ENCODE data around the gene ALG12.

The ALG12 gene

GRCh38 chr22:49896201-49896600 is 22.0 kb downstream of the ALG12 start:
- TF ChIP-seq MYC (IDR thresholded peaks at IDR 0.05; ENCODE audit: low read depth, low read length) (no peak), POLR2A (IDR thresholded peaks at IDR 0.05; ENCODE audit: extremely low read depth, insufficient read length) (no peak), MAX (IDR thresholded peaks at IDR 0.05; ENCODE audit: low read depth, low read length) (no peak)
- TF ChIP-seq, protein P1, sequence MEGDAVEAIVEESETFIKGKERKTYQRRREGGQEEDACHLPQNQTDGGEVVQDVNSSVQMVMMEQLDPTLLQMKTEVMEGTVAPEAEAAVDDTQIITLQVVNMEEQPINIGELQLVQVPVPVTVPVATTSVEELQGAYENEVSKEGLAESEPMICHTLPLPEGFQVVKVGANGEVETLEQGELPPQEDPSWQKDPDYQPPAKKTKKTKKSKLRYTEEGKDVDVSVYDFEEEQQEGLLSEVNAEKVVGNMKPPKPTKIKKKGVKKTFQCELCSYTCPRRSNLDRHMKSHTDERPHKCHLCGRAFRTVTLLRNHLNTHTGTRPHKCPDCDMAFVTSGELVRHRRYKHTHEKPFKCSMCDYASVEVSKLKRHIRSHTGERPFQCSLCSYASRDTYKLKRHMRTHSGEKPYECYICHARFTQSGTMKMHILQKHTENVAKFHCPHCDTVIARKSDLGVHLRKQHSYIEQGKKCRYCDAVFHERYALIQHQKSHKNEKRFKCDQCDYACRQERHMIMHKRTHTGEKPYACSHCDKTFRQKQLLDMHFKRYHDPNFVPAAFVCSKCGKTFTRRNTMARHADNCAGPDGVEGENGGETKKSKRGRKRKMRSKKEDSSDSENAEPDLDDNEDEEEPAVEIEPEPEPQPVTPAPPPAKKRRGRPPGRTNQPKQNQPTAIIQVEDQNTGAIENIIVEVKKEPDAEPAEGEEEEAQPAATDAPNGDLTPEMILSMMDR (IDR thresholded peaks at IDR 0.05; ENCODE audit: low read depth, low read length) = no peak
- no peak for DNase-seq (ENCODE audit: low read depth)
- no peak overlapping the region for H3K4me3 ChIP-seq (ENCODE audit: low read depth, low read length)

- no peak for DNase-seq (ENCODE audit: low read depth)
- H3K4me3 ChIP-seq (ENCODE audit: low read depth, low read length) = no peak overlapping the region
- TF ChIP-seq, protein P1 (IDR thresholded peaks at IDR 0.05; ENCODE audit: low read depth, low read length) = no peak
- TF ChIP-seq MYC (IDR thresholded peaks at IDR 0.05; ENCODE audit: low read depth, low read length) (no peak), MAX (IDR thresholded peaks at IDR 0.05; ENCODE audit: low read depth, low read length) (no peak), POLR2A (IDR thresholded peaks at IDR 0.05; ENCODE audit: extremely low read depth, insufficient read length) (no peak)
These were observed 23.8 kb downstream of the ALG12 start for GRCh38 chr22:49894322-49895054.

DNA sequence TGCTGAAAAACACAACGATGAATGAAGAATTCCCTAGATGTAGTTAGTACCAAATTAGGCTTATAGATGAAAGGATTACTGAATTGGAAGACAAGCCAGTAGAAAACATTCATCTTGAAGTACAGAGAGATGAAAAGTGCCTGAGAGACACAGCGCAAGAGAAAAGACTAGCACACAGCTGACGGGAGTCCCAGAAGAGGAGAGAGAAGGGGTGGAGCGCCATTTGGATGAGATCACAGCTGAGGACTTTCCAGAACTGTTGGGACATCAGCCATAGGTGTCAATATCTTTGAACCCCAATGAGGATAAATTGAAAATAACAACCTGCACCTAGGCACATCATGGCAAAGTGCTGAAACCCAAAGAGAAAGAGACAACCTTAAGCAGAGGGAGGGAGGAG is 25.2 kb downstream of the ALG12 start:
- TF ChIP-seq, protein P1 (IDR thresholded peaks at IDR 0.05; ENCODE audit: low read depth, low read length) = no peak
- TF ChIP-seq MYC (IDR thresholded peaks at IDR 0.05; ENCODE audit: low read depth, low read length) (no peak), POLR2A (IDR thresholded peaks at IDR 0.05; ENCODE audit: extremely low read depth, insufficient read length) (no peak), MAX (IDR thresholded peaks at IDR 0.05; ENCODE audit: low read depth, low read length) (no peak)
- DNase-seq (ENCODE audit: low read depth) = no peak
- no peak overlapping the region for H3K4me3 ChIP-seq (ENCODE audit: low read depth, low read length)

- DNase-seq (ENCODE audit: low read depth) = no peak
- no peak overlapping the region for H3K4me3 ChIP-seq (ENCODE audit: low read depth, low read length)
- TF ChIP-seq, protein P1 (IDR thresholded peaks at IDR 0.05; ENCODE audit: low read depth, low read length) = no peak
- TF ChIP-seq MAX (IDR thresholded peaks at IDR 0.05; ENCODE audit: low read depth, low read length) (no peak), POLR2A (IDR thresholded peaks at IDR 0.05; ENCODE audit: extremely low read depth, insufficient read length) (no peak)
These were observed 25.9 kb downstream of the ALG12 start for GRCh38 chr22:49892226-49892899.

DNA sequence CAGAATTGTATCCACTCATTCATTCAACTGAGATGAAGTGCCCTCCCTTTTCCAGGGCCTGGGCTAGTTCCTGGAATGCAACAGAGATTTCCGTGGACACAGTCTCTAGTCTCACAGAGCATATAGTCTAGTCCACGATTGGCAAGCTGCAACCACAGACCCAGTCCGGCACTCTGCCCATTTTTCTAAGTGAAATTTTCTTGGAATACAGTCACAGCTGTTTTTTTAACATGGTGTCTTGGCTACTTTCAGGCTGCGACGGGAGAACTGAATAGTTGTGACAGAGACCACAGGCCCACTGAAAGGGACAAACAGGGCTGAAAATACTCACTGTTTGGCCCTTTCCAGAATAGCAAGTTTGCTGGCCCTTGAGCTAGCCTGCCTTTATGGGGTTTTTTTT is 29.2 kb downstream of the ALG12 start:
- DNase-seq (ENCODE audit: low read depth) = no peak
- no peak for TF ChIP-seq MAX (IDR thresholded peaks at IDR 0.05; ENCODE audit: low read depth, low read length)
- no peak for TF ChIP-seq POLR2A (IDR thresholded peaks at IDR 0.05; ENCODE audit: extremely low read depth, insufficient read length)
- TF ChIP-seq MYC (IDR thresholded peaks at IDR 0.05; ENCODE audit: low read depth, low read length) = no peak
- TF ChIP-seq, protein P1 (IDR thresholded peaks at IDR 0.05; ENCODE audit: low read depth, low read length) = no peak
- no peak overlapping the region for H3K4me3 ChIP-seq (ENCODE audit: low read depth, low read length)

All from NB4 (cell line).